HCT116 (cell line): ENCODE results near the gene MYOF. TPM values are rescaled to one million over a fixed set of nuclear protein-coding genes. Genes with fewer than 3 reads are reported as not detected.

Source experiments
- ATAC-seq: fragments of 200-7000 bp; cut with Tn5 transposase; 2 replicates; pipeline ENCODE4 v1.9.1; 2020; ENCODE audit warnings: mild to moderate bottlenecking, moderate library complexity
- BruUV-seq: library from RNA; stranded (reverse); fragments of 400-500 nt; replicated peaks from 2 replicates; lab custom pipeline; 2021; lab: Mats Ljungman, UMichigan
- CTCF ChIA-PET: fragments of 300-600 bp; sonication (Branson Sonifier 250); formaldehyde crosslinking; loops from one replicate; lab custom pipeline; 2021; ENCODE audit warnings: antibody characterized with exemption; lab: Charles Lee
- POLR2A ChIA-PET: fragments of 300-600, 350-600 bp; sonication (Branson Sonifier 250); formaldehyde crosslinking; loops from one replicate; lab custom pipeline; 2021; ENCODE audit warnings: antibody characterized with exemption; lab: Charles Lee
- RAD21 ChIA-PET, 2 experiments: fragments of 300-600 bp; sonication (Branson Sonifier 250); formaldehyde crosslinking; loops; one replicate each; lab custom pipeline; 2023; ENCODE audit warnings: low total read pairs in 2 of 2; ENCODE audit not compliant: uncharacterized antibody in 2 of 2, unreplicated experiment in 2 of 2, low non-redundant PET in 1 of 2; lab: Charles Lee
- DNase-seq: peaks from one replicate; pipeline ENCODE4 v3.0.0-alpha.2; 2010; ENCODE audit warnings: low read depth, low spot score
- H2AFZ ChIP-seq: fragments of 200-600 bp; shearing (Covaris generic), sonication (generic); 2 replicates; pipeline ENCODE4 v1.6.1; 2017; ENCODE audit warnings: low read depth, mixed run types, mixed read lengths, antibody characterized with exemption, low read length; ENCODE audit not compliant: poor library complexity, severe bottlenecking
- H3K27ac ChIP-seq: 2 replicates; pipeline ENCODE4 v1.5.1; 2012; ENCODE audit warnings: low read depth, low read length
- H3K27me3 ChIP-seq: fragments of 200-600 bp; sonication (generic); 2 replicates; pipeline ENCODE4 v1.6.1; 2016; ENCODE audit warnings: mixed run types, low read length, mixed read lengths; ENCODE audit not compliant: insufficient read depth
- H3K36me3 ChIP-seq, 2 experiments: fragments of 200-500 bp in 1 of 2; fragments of 200-600 bp in 1 of 2; sonication (Bioruptor generic) in 1 of 2; sonication (generic) in 1 of 2; 2 replicates each; pipeline versions ENCODE4 v1.5.1 to v1.6.1; 2014 to 2016; ENCODE audit warnings: low read length in 2 of 2, inconsistent platforms in 1 of 2, mixed read lengths in 1 of 2, mixed run types in 1 of 2; ENCODE audit not compliant: insufficient read depth in 2 of 2, control insufficient read depth in 1 of 2
- H3K4me1 ChIP-seq, 2 experiments: fragments of 200-600 bp in 1 of 2; sonication (generic) in 1 of 2; 2 replicates each; pipeline versions ENCODE4 v1.5.1 to v1.6.1; 2012 to 2017; ENCODE audit warnings: low read length in 2 of 2, inconsistent platforms in 1 of 2, mild to moderate bottlenecking in 1 of 2, mixed read lengths in 1 of 2, mixed run types in 1 of 2, moderate library complexity in 1 of 2; ENCODE audit not compliant: insufficient read depth in 2 of 2, control insufficient read depth in 1 of 2
- H3K4me2 ChIP-seq: fragments of 200-600 bp; sonication (generic); 2 replicates; pipeline ENCODE4 v1.6.1; 2017; ENCODE audit warnings: mixed run types, low read length, mixed read lengths
- H3K4me3 ChIP-seq, 2 experiments: fragments of 200-600 bp in 1 of 2; sonication (generic) in 1 of 2; replicated peaks in 1 of 2; 2 replicates each; pipeline ENCODE4 v1.5.1; 2011 to 2016; ENCODE audit warnings: low read length in 2 of 2, control low read depth in 1 of 2, low read depth in 1 of 2, mild to moderate bottlenecking in 1 of 2, mixed read lengths in 1 of 2, mixed run types in 1 of 2
- H3K79me2 ChIP-seq: fragments of 200-600 bp; sonication (generic); 2 replicates; pipeline ENCODE4 v1.6.1; 2017; ENCODE audit warnings: mild to moderate bottlenecking, mixed run types, low read length, moderate library complexity, mixed read lengths; ENCODE audit not compliant: insufficient read depth
- H3K9ac ChIP-seq: fragments of 200-600 bp; sonication (generic); 2 replicates; pipeline ENCODE4 v1.6.1; 2016; ENCODE audit warnings: low read length, mixed read lengths
- H3K9me2 ChIP-seq: fragments of 200-600 bp; sonication (generic), shearing (Covaris generic); 2 replicates; pipeline ENCODE4 v1.6.1; 2017; ENCODE audit warnings: mixed run types, mild to moderate bottlenecking, moderate library complexity; ENCODE audit not compliant: insufficient read depth
- H3K9me3 ChIP-seq, 2 experiments: fragments of 200-500 bp in 1 of 2; fragments of 200-600 bp in 1 of 2; sonication (Bioruptor generic) in 1 of 2; sonication (generic) in 1 of 2; 2 replicates each; pipeline ENCODE4 v1.6.1; 2014 to 2017; ENCODE audit warnings: low read length in 2 of 2, mixed read lengths in 2 of 2, inconsistent platforms in 1 of 2, low read depth in 1 of 2, mild to moderate bottlenecking in 1 of 2, mixed run types in 1 of 2, moderate library complexity in 1 of 2; ENCODE audit not compliant: control insufficient read depth in 1 of 2, insufficient read depth in 1 of 2
- H4K20me1 ChIP-seq: fragments of 200-600 bp; sonication (generic), shearing (Covaris generic); 2 replicates; pipeline ENCODE4 v1.6.1; 2017; ENCODE audit warnings: mixed run types, mild to moderate bottlenecking, moderate library complexity; ENCODE audit not compliant: insufficient read depth
- ATF3 ChIP-seq: IDR thresholded peaks from 2 replicates; pipeline ENCODE4 v1.6.1; 2012
- CEBPB ChIP-seq: IDR thresholded peaks from 2 replicates; pipeline ENCODE4 v1.6.1; 2012; ENCODE audit warnings: low read depth
- CTCF ChIP-seq, 3 experiments: fragments of 200-600 bp in 1 of 3; sonication (generic) in 1 of 3; IDR thresholded peaks in 2 of 3; conservative IDR thresholded peaks in 1 of 3; 2 replicates each; pipeline ENCODE4 v1.5.1; 2012 to 2017; ENCODE audit warnings: low read depth in 2 of 3, low read length in 2 of 3, antibody characterized with exemption in 1 of 3, borderline replicate concordance in 1 of 3, control low read depth in 1 of 3, mild to moderate bottlenecking in 1 of 3, mixed read lengths in 1 of 3, mixed run types in 1 of 3, moderate library complexity in 1 of 3; ENCODE audit not compliant: insufficient read depth in 1 of 3
- ELF1 ChIP-seq: IDR thresholded peaks from 2 replicates; pipeline ENCODE4 v1.6.1; 2012; ENCODE audit warnings: low read depth, borderline replicate concordance
- EZH2 ChIP-seq: fragments of 200-600 bp; sonication (generic); IDR thresholded peaks from 2 replicates; pipeline ENCODE4 v1.6.1; 2017; ENCODE audit warnings: antibody characterized with exemption, mixed run types
- EZH2phosphoT487 ChIP-seq: fragments of 200-600 bp; IDR thresholded peaks from 2 replicates; pipeline ENCODE4 v1.6.1; 2018; ENCODE audit warnings: antibody characterized with exemption, borderline replicate concordance
- FOSL1 ChIP-seq: IDR thresholded peaks from 2 replicates; pipeline ENCODE4 v1.6.1; 2012; ENCODE audit warnings: low read depth
- JUND ChIP-seq: IDR thresholded peaks from 2 replicates; pipeline ENCODE4 v1.6.1; 2012
- MAX ChIP-seq: IDR thresholded peaks from 2 replicates; pipeline ENCODE4 v1.6.1; 2012
- POLR2AphosphoS5 ChIP-seq: IDR thresholded peaks from 2 replicates; pipeline ENCODE4 v1.6.1; 2011; ENCODE audit warnings: mild to moderate bottlenecking, low read depth, low read length, moderate library complexity
- REST ChIP-seq: IDR thresholded peaks from 2 replicates; pipeline ENCODE4 v1.6.1; 2012; ENCODE audit warnings: low read depth
- SIN3A ChIP-seq: IDR thresholded peaks from 2 replicates; pipeline ENCODE4 v1.6.1; 2012; ENCODE audit warnings: low read depth
- SP1 ChIP-seq: IDR thresholded peaks from 2 replicates; pipeline ENCODE4 v1.6.1; 2012; ENCODE audit warnings: low read depth
- SRF ChIP-seq: IDR thresholded peaks from 2 replicates; pipeline ENCODE4 v1.6.1; 2012; ENCODE audit warnings: low read depth
- TCF7L2 ChIP-seq: IDR thresholded peaks from 2 replicates; pipeline ENCODE4 v1.7.0; 2011; ENCODE audit warnings: borderline replicate concordance, inconsistent platforms; ENCODE audit not compliant: insufficient read depth, insufficient read length; ENCODE audit errors: extremely low read depth
- ZBTB33 ChIP-seq: IDR thresholded peaks from 2 replicates; pipeline ENCODE4 v1.6.1; 2011; ENCODE audit warnings: mild to moderate bottlenecking, low read length, moderate library complexity; ENCODE audit not compliant: insufficient replicate concordance; ENCODE audit errors: extremely low read depth
- ZFX ChIP-seq: fragments of 450-650 bp; IDR thresholded peaks from 2 replicates; pipeline ENCODE4 v1.6.1; 2017
- ZNF274 ChIP-seq: fragments of 200-500 bp; sonication (Bioruptor generic); IDR thresholded peaks from 2 replicates; pipeline ENCODE4 v1.6.1; 2014; ENCODE audit warnings: mild to moderate bottlenecking, low read depth, low read length, inconsistent platforms
- intact Hi-C: fragments of 100-400 bp; cut with micrococcal nuclease; formaldehyde crosslinking; loops from 2 replicates; pipeline ENCODE4 v1.10.0; 2022
- total RNA-seq: library from RNA; stranded (reverse); gene quantifications from one replicate; pipeline ENCODE4 v1.2.1, GENCODE V29; 2021; ENCODE audit not compliant: unreplicated experiment

Gene MYOF
- total RNA-seq, 1 experiment from 2014 or later, result 250 TPM

- Histone ChIP-seq H3K27ac (no peak overlapping the region), H3K9me2 (no peaks in the 10 kb centered on the region), H3K4me2 (no peak overlapping the region), H3K27me3 (no peaks in the 10 kb centered on the region), H3K9me3 (no peaks in the 10 kb centered on the region), H4K20me1 (no peaks in the 10 kb centered on the region), H2AFZ (no peak overlapping the region), H3K4me1 (no peaks in the 10 kb centered on the region)
- ATAC-seq, result no peak
- no TSS peak for BruUV-seq
- intact Hi-C loops, result no loop called here
- ChIA-PET POLR2A (no interaction called here), RAD21 (no interaction called here), CTCF (no interaction called here)
- no peak for DNase-seq
- TF ChIP-seq ELF1 (no peak), ZNF274 (no peak), FOSL1 (no peak), CEBPB (no peak), ZBTB33 (no peak), MAX (no peak), SIN3A (no peak), EZH2phosphoT487 (no peak), JUND (no peak), SP1 (no peak), TCF7L2 (no peak), ATF3 (no peak), EZH2 (no peak), POLR2AphosphoS5 (no peak), ZFX (no peak), CTCF (IDR thresholded peaks at IDR 0.05 in 2 of 3, conservative IDR thresholded peaks at IDR 0.05 in 1 of 3; ENCODE audit: borderline replicate concordance in 1 of 3, insufficient read depth in 1 of 3, low read depth in 2 of 3, low read length in 2 of 3) (no peak), REST (no peak), SRF (no peak)
- TF ChIP-seq, all 23 proteins: peak for 0
- Histone ChIP-seq H3K9ac (no peak overlapping the region), H3K4me3 (no peak overlapping the region), H3K36me3 (peaks cover 54 to 82% of the 10 kb centered on the region in 2 experiments), H3K79me2 (no peaks in the 10 kb centered on the region; the same call in 1 of the 2 replicates)
These were observed 139.2 kb downstream of the MYOF start for GRCh38 chr10:93342921-93343320.
